HEK293 (cell line): ENCODE measurements around the gene MADCAM1.

Experiments used
- CTCF ChIA-PET: fragments of 350-600 bp; formaldehyde crosslinking; extraction: SDS; loops from one replicate; lab custom pipeline; 2021; ENCODE audit warnings: antibody characterized with exemption; lab: Yijun Ruan, JAX
- POLR2A ChIA-PET: fragments of 300-600 bp; formaldehyde crosslinking; extraction: SDS; loops from one replicate; lab custom pipeline; 2020; ENCODE audit warnings: antibody characterized with exemption, inconsistent platforms; lab: Yijun Ruan, JAX
- H3K27ac ChIP-seq: fragments of 200-500 bp; sonication (Bioruptor generic); 2 replicates; pipeline ENCODE4 v1.5.1; 2014; ENCODE audit warnings: low read depth, low read length, control low read depth, inconsistent platforms; ENCODE audit errors: extremely low read depth
- H3K36me3 ChIP-seq, 2 experiments: fragments of 200-500 bp in 1 of 2; sonication (Bioruptor generic) in 1 of 2; 1 replicate in 1 of 2; 2 replicates in 1 of 2; pipeline ENCODE4 v1.5.1; 2014 to 2017; ENCODE audit warnings: inconsistent platforms in 2 of 2, low read length in 2 of 2; ENCODE audit not compliant: control insufficient read depth in 2 of 2, insufficient read depth in 1 of 2
- H3K4me1 ChIP-seq: fragments of 200-500 bp; sonication (Bioruptor generic); 2 replicates; pipeline ENCODE4 v1.5.1; 2014; ENCODE audit warnings: mild to moderate bottlenecking, low read length, inconsistent platforms; ENCODE audit not compliant: control insufficient read depth, insufficient read depth
- H3K4me3 ChIP-seq: 2 replicates; pipeline ENCODE4 v1.5.1; 2011; ENCODE audit warnings: low read depth, mild to moderate bottlenecking, control low read depth, low read length, moderate library complexity
- H3K9me3 ChIP-seq: fragments of 200-500 bp; sonication (Bioruptor generic); 2 replicates; pipeline ENCODE4 v1.5.1; 2014; ENCODE audit warnings: low read depth, low read length, inconsistent platforms; ENCODE audit not compliant: control insufficient read depth, insufficient read depth
- GLI4 ChIP-seq: fragments of 450-650 bp; formaldehyde crosslinking; IDR thresholded peaks from 2 replicates; pipeline ENCODE4 v1.5.1; 2016; ENCODE audit warnings: missing biosample characterization, missing genetic modification characterization
- GLIS1 ChIP-seq: fragments of 450-650 bp; formaldehyde crosslinking; IDR thresholded peaks from 2 replicates; pipeline ENCODE4 v1.5.1; 2016; ENCODE audit warnings: missing biosample characterization, missing genetic modification characterization
- PATZ1 ChIP-seq: fragments of 450-650 bp; formaldehyde crosslinking; IDR thresholded peaks from 2 replicates; pipeline ENCODE4 v1.5.1; 2016; ENCODE audit warnings: missing biosample characterization, missing genetic modification characterization
- PRDM6 ChIP-seq: fragments of 450-650 bp; formaldehyde crosslinking; IDR thresholded peaks from 2 replicates; pipeline ENCODE4 v1.5.1; 2017; ENCODE audit warnings: missing biosample characterization, missing genetic modification characterization
- ZBTB10 ChIP-seq: fragments of 450-650 bp; formaldehyde crosslinking; IDR thresholded peaks from 2 replicates; pipeline ENCODE4 v1.5.1; 2016; ENCODE audit warnings: missing biosample characterization, missing genetic modification characterization
- ZBTB44 ChIP-seq: fragments of 450-650 bp; IDR thresholded peaks from 2 replicates; pipeline ENCODE4 v1.5.1; 2018; ENCODE audit warnings: missing biosample characterization, mild to moderate bottlenecking, missing genetic modification characterization
- ZBTB8A ChIP-seq: fragments of 450-650 bp; formaldehyde crosslinking; IDR thresholded peaks from 2 replicates; pipeline ENCODE4 v1.5.1; 2016; ENCODE audit warnings: missing biosample characterization, missing genetic modification characterization
- ZEB2 ChIP-seq: fragments of 450-650 bp; formaldehyde crosslinking; IDR thresholded peaks from 2 replicates; pipeline ENCODE4 v1.5.1; 2016; ENCODE audit warnings: missing biosample characterization, missing genetic modification characterization
- ZNF266 ChIP-seq: fragments of 450-650 bp; formaldehyde crosslinking; IDR thresholded peaks from 2 replicates; pipeline ENCODE4 v1.5.1; 2016; ENCODE audit warnings: missing biosample characterization, missing genetic modification characterization, low read depth
- ZNF311 ChIP-seq: fragments of 450-650 bp; formaldehyde crosslinking; IDR thresholded peaks from 2 replicates; pipeline ENCODE4 v1.5.1; 2017; ENCODE audit warnings: missing biosample characterization, missing genetic modification characterization, borderline replicate concordance
- ZNF639 ChIP-seq: fragments of 450-650 bp; formaldehyde crosslinking; IDR thresholded peaks from 2 replicates; pipeline ENCODE4 v1.5.1; 2016; ENCODE audit warnings: missing biosample characterization, missing genetic modification characterization
- ZNF692 ChIP-seq: fragments of 450-650 bp; formaldehyde crosslinking; IDR thresholded peaks from 2 replicates; pipeline ENCODE4 v1.5.1; 2016; ENCODE audit warnings: missing biosample characterization, missing genetic modification characterization
- ZNF76 ChIP-seq: fragments of 450-650 bp; formaldehyde crosslinking; IDR thresholded peaks from 2 replicates; pipeline ENCODE4; 2016; ENCODE audit warnings: low read depth, missing biosample characterization, missing genetic modification characterization, borderline replicate concordance
- ZNF776 ChIP-seq: fragments of 450-650 bp; formaldehyde crosslinking; IDR thresholded peaks from 2 replicates; pipeline ENCODE4 v1.5.0; 2017; ENCODE audit warnings: missing biosample characterization, missing genetic modification characterization, borderline replicate concordance
- ZSCAN30 ChIP-seq: fragments of 450-650 bp; IDR thresholded peaks from 2 replicates; pipeline ENCODE4 v1.5.1; 2018; ENCODE audit warnings: missing biosample characterization, mild to moderate bottlenecking, missing genetic modification characterization, moderate library complexity

Gene MADCAM1

GRCh38 chr19:460877-461720, 35.2 kb upstream of the MADCAM1 start, which contains the start of gene SHC2:
Gene SHC2 (minus strand): TSS chr19:461033. CDS start chr19:460996, 37 bp downstream.
- TF ChIP-seq PRDM6 (tag by site-specific recombination) (no peak), GLI4 (tag by site-specific recombination) (no peak), ZBTB10 (tag by site-specific recombination) (peak; percentile 40; the same call in 1 of the 2 replicates), ZBTB8A (tag by site-specific recombination) (peak; percentile 52), ZBTB44 (no peak), GLIS1 (peak; percentile 31; the same call in 1 of the 2 replicates), PATZ1 (tag by site-specific recombination) (0 out of 2 replicates have a peak, but pooled peaks have one; percentile 6)
- TF ChIP-seq, all 188 proteins: peak for 4
- H3K36me3 ChIP-seq = no peaks in the 10 kb centered on the region
- peak within 1 kb of the TSS; percentile 66 for H3K4me3 ChIP-seq
- ChIA-PET CTCF (interaction anchor here (0.9 to 1.8 kb wide), 2 partner anchors 45 to 51 kb away, joined by 3 to 10 read pairs; no protein-coding TSS in a partner anchor), POLR2A (interaction anchor here (0.6 to 1.9 kb wide), 10 partner anchors 17 to 247 kb away, joined by 3 to 17 read pairs (median 4); partner anchors contain the start of genes MIER2 and PALM)
- no peaks in the 10 kb centered on the region for H3K4me1 ChIP-seq
- H3K27ac ChIP-seq = peak within 1 kb of the TSS; percentile 82
- H3K9me3 ChIP-seq = no peaks in the 10 kb centered on the region

- CTCF ChIA-PET = interaction anchor here (0.6 to 1.8 kb wide), 3 partner anchors 18 to 50 kb away, joined by 3 to 10 read pairs (median 3); no protein-coding TSS in a partner anchor
- Histone ChIP-seq H3K4me3 (peak overlapping the region; percentile 44), H3K4me1 (no peaks in the 10 kb centered on the region), H3K9me3 (no peaks in the 10 kb centered on the region), H3K36me3 (no peaks in the 10 kb centered on the region), H3K27ac (peak overlapping the region; percentile 42; the same call in 1 of the 2 replicates)
- POLR2A ChIA-PET = interaction anchor here (0.6 to 1.9 kb wide), 11 partner anchors 16 to 246 kb away, joined by 3 to 17 read pairs (median 3); partner anchors contain the start of genes MIER2 and PALM
- TF ChIP-seq ZNF639 (tag by site-specific recombination) (0 out of 2 replicates have a peak, but pooled peaks have one; percentile 20), ZEB2 (tag by site-specific recombination) (peak; percentile 69; the same call in 1 of the 2 replicates), ZNF776 (tag by site-specific recombination) (no peak), ZSCAN30 (0 out of 2 replicates have a peak, but pooled peaks have one; percentile 31), PATZ1 (tag by site-specific recombination) (peak; percentile 77), ZNF76 (peak; percentile 35; the same call in 1 of the 2 replicates), ZNF266 (no peak), ZNF311 (tag by site-specific recombination) (no peak), ZNF692 (tag by site-specific recombination) (peak; percentile 61; the same call in 1 of the 2 replicates)
Observed at GRCh38 chr19:461721-462551, 34.4 kb upstream of the MADCAM1 start.
